Posterior cingulate gyrus (tissue), 11 donors: Measurements from ENCODE around the gene UST.
"Not testable (repeated sequence)": the region's sequence is repeated elsewhere in the genome, so short reads cannot be mapped to it uniquely, and the experiment has no call there.

Experiments used
- DNase-seq, 10 donors: peaks; one replicate each; pipeline versions ENCODE4 v3.0.0 to v3.0.0-alpha.2; 2020 to 2021; ENCODE audit warnings: mixed read lengths in 3 of 10
- intact Hi-C: fragments of 100-400 bp; cut with DNase I; formaldehyde crosslinking; loops from one replicate; pipeline ENCODE4 v1.15.1; 2023

The UST gene

DNA sequence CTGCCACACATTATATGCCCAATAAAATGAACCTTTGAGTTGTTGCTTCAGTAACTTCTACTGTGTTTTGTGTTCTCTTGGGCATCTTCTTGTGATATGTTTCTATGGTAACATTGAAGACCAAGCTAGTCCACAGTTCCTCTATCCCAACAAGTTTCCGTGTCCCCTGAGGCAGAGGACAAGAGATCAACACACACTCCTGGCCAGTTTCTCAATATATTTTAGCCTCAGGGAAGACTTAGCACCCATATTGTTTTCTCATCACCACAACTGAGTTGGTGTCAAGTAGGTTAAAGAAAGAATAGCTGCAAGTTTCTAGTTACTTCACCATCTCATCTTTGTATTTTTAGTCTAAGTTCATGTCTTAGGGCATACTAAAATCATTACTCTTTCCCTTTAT lies 277.5 kb downstream of the UST start:
- intact Hi-C loops, result no loop called here
- DNase-seq, result no peak

DNA sequence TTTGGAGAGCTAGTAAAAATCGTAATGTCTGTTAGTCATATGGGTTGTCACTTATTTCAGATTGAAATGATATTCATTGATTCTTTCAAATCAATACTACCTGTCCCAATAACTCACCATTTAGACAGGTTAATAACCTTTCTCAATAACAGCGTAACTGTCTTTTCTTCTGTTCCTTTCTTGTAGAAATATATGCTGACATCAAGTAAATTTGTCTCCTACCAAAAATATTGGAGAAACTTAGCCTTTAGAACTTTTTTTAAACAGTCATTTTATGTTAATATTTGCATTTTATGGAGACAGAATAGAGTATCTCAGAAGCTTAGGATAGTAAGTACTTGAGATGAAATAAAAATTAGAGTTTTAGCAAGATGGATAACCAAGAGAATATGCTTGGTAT lies 278.2 kb downstream of the UST start:
- intact Hi-C loops, result no loop called here
- DNase-seq, result no peak

DNA sequence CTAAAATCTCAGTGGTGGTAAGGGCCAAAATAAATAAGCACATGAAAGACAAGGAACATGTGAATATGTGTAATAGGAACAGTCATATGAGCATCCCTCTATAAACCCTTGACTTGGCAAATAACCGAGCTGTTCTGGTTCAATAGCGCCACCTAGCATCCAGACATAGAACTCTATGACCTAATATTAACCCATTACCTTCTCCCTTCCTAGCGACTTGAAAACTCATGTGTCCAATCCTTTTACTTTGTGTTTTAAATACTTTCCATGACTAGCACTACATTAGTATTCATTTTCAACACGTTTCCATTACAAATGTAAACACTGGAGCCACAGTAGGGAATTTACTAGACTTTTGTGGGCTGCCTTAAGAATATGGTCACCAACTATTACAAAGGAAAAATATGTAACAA lies 279.7 kb downstream of the UST start:
- DNase-seq, result no peak
- intact Hi-C loops, result no loop called here

- DNase-seq, result no peak
- intact Hi-C loops, result no loop called here
Observed at GRCh38 chr6:149027484-149027883, 280.7 kb downstream of the UST start.

DNA sequence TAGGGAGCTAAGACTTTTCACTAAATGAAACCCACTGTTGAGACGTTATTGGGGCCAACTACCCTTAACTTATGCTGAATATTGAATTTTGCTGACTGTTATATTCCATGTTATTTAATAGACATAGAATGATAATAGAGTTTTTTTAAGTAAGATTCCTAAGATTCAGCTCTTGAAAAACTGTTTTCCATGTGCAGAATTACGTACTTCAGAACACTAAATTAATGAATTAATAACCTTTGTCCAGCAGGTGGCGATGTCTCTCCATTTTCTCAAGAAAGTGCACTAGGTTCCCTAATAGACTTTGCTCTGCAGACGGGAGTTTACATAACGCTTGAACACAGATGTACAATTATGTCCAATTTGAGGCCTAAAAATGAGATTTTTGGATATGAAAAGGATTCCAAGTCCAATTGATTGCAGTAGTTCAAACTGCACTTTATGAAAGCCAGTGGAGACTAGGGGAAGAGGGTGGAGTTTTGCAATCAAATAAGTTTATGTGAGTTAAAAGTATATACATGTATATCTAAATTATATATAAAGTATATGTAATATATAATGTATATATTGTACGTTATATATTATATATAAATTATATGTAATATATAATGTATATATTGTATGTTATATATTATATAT lies 282.1 kb downstream of the UST start:
- DNase-seq, result peak in 2 of 10 donors; percentile 54 to 58
- intact Hi-C loops, result loop anchor here (1.0 kb wide), 2 partner anchors 403 to 487 kb away; no protein-coding TSS in a partner anchor

GRCh38 chr6:149031201-149031858 lies 284.5 kb downstream of the UST start:
- intact Hi-C loops, result no loop called here
- no peak for DNase-seq

GRCh38 chr6:149031859-149032598 lies 285.2 kb downstream of the UST start:
- intact Hi-C loops, result no loop called here
- DNase-seq, result peak in 1 of 10 donors; percentile 83

GRCh38 chr6:149032599-149033405 lies 286.0 kb downstream of the UST start:
- intact Hi-C loops, result no loop called here
- no peak for DNase-seq

GRCh38 chr6:149033454-149033853 lies 286.6 kb downstream of the UST start:
- intact Hi-C loops, result no loop called here
- no peak for DNase-seq

- intact Hi-C loops, result no loop called here
- no peak for DNase-seq
Observed at GRCh38 chr6:149035766-149036165, 288.9 kb downstream of the UST start.

DNA sequence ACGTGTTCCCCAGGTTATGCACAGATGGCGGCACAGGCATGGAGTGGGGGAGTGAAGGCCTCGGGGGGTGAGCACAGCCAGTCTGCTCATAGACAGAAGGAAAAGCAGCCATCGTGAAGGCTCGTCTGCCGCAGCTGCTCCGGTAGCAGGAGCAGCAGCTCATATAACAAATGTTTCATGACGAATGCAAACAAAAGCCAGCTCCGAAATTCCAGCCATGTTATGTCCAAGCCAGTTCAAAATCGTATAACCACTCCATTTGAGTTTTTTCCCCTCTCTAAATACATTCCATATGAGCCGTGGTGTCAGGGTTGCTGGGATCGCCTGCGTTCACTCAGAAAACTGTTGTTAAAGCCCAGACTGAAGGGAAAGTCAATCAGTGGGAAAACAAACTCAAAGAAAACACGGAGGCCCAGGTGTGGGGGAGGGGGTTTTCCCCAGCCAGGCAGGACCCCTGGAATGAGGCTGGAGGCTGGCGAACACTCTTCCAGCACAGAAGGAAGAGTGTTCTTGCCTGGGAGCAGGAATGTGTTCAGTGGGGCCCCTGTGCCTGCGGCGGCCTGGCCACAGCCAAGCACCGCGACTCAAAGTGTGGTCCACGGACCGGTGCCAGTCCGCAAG lies 290.3 kb downstream of the UST start:
- no peak for DNase-seq
- intact Hi-C loops, result no loop called here

DNA sequence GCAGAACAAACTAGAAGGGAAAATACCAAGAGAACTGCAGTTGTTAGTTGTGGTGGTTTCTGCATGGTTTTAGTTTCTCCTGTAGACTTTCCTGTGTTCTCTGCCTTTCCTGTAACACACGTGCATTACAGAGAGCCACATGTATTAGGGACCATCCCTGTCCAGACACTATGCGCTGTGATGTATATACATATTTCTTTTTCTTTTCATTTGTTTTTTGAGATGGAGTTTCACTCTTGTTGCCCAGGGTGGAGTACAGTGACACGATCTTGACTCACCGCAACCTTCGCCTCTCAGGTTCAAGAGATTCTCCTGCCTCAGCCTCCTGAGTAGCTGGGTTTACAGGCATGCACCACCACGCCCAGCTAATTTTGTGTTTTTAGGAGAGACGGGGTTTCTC lies 292.2 kb downstream of the UST start:
- intact Hi-C loops, DNase-seq: not testable (repeated sequence)

- no peak for DNase-seq
- intact Hi-C loops, result no loop called here
Observed at GRCh38 chr6:149041953-149042352, 295.1 kb downstream of the UST start.

DNA sequence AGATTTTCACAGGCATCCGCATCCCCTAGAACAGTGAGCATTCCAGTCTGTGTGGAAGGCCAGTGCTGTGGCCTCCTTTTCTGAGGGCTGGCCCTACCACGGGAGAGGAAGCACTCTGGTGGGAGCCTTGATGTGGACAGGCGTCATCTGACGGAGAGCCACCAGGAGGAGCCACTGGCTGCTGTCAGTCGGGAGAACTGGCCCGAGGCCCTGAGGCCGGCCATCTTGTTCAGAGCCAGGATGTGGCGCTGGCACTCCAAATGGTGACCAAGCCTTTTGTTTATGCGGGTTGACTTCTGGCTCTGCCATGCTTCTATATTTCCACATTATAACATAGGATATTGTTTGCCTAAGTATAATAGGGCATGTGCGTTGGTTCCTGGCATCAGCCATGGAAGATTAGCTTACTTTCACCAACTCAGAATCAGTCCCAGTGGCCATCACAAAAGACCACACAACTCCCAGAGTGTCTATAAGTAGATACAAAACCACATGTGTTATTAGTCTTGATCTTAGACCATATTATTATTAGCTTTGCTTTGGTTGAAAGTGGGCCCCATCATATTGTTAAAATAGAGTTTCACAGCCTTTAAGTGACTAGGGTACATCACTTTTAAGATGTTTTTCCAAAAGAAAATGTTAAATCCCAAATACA lies 296.8 kb downstream of the UST start:
- no peak for DNase-seq
- intact Hi-C loops, result no loop called here

DNA sequence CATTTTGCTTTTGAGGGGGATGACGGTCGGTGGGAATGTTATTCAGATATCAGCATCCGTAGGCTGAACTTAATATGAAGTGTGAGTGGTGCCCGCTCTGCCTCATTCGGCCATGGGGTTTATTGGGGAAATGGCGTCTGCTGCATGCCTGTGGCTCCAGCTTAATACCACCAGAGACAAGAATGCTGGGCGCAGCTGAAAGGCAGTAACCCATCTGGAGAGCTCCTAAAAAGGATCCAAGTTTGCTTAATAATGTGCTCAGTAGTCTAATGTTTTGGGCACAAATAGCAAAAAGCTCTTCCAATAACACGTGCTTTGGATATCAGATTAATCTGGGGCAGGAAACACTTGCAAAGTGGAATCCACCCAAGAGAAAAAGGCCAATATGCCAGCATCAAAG lies 297.7 kb downstream of the UST start:
- intact Hi-C loops, result no loop called here

DNA sequence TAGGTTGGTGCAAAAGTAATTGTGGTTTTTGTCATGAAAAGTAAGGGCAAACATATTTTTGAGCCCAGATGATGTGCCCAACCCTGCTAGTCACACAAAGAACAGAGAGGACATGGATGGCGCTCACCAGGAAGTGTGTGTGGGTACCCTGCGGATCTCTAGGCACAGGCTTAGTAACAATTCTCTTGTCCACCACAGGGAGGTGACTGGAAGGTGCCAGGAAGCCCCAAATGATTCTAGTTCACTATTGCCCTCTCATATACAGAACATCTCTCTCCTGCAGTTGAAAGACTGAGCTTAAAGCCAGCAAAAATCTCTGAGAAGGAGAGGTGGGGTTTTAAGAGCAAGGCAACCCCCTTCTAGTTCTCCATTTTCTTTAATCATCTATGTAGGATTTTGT lies 298.6 kb downstream of the UST start:
- intact Hi-C loops, result no loop called here
- no peak for DNase-seq

More for the DNA sequence above, 297.7 kb downstream of the UST start:
- DNase-seq, result no peak

- DNase-seq, result no peak
- intact Hi-C loops, result no loop called here
Observed at GRCh38 chr6:149046164-149046821, 299.5 kb downstream of the UST start.

GRCh38 chr6:149046822-149047246 lies 300.0 kb downstream of the UST start:
- intact Hi-C loops, result no loop called here

DNA sequence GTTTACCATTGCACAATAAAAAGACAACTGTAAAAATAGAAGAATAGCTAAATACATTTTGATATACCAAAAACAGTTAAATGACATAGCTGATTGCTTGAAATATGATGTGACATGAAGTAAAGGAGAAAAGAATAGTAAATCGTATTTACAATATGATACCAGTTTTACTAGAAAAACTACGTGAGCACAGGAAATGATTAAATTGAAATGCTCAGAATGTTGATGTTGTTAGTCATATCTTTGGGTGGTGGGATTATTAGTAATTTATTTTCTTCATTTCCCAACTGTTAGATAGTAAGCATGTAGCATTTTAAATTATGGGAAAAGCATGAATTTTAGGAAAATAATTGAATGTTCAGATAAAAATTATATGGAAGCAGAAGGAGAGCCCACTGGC lies 302.4 kb downstream of the UST start:
- DNase-seq, result no peak
- intact Hi-C loops, result no loop called here

More at GRCh38 chr6:149046822-149047246, 300.0 kb downstream of the UST start:
- DNase-seq, result no peak
